ENCODE measurements around the gene KCNMB1.

GRCh38 chr5:170397059-170397458 lies 7.9 kb upstream of the KCNMB1 start:
- no peak for TF ChIP-seq CTCF (IDR thresholded peaks at IDR 0.05; ENCODE audit: low read depth, low read length)
- no peak for TF ChIP-seq POLR2A (IDR thresholded peaks at IDR 0.05; ENCODE audit: extremely low read depth, insufficient read length)
- no peak for TF ChIP-seq MAX (IDR thresholded peaks at IDR 0.05; ENCODE audit: low read depth, low read length)

All from NB4 (cell line).